ENCODE data around the gene KRT79. TPM values are rescaled to one million over a fixed set of nuclear protein-coding genes. Genes with fewer than 3 reads are reported as not detected.

The KRT79 gene
- total and polyA plus RNA-seq, 11 donors, result 0.24 TPM; not detected in 10

DNA sequence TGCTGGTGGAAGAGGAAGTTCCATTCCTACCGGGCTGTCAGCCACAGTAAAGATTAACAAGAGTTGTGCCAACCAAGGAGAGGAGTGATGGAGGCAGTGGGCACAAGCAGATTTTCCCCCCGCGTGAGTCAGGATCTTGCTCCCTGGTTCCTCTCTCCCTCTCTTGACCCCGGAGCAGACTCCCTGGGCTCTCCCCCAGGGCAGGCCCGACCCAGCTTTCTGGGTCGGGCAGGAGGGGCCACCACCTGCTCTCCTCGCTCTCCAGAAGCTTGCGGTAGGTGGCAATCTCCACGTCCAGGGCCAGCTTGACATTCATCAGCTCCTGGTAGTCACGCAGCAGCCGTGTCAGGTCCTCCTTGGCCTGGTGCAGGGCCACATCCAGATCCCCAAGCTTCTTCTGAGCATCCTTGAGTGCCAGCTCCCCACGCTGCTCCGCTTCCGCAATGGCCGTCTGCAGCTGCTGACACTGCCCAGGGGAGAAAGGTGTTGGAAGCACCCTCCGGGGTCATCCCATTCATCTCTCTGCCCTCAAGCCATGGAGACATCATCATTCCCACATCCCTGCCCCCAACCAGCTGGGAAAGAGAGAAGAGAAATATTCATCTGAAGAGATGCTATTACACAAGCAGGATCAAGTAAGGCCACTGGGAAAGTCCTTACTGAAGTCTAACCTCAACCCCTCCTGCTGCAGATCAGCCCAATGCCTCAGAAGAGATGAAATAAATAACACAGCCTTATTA lies 11.2 kb downstream of the KRT79 start:
- peaks cover 0 to 28% (median 0%) of the 10 kb centered on the region in 9 donors for H3K27me3 ChIP-seq
- intact Hi-C loops (cut with DNase I), result no loop called here
- no peaks in the 10 kb centered on the region for H3K36me3 ChIP-seq
- no peak overlapping the region for H3K4me3 ChIP-seq
- no peak overlapping the region for H3K27ac ChIP-seq
- TF ChIP-seq, protein P1, sequence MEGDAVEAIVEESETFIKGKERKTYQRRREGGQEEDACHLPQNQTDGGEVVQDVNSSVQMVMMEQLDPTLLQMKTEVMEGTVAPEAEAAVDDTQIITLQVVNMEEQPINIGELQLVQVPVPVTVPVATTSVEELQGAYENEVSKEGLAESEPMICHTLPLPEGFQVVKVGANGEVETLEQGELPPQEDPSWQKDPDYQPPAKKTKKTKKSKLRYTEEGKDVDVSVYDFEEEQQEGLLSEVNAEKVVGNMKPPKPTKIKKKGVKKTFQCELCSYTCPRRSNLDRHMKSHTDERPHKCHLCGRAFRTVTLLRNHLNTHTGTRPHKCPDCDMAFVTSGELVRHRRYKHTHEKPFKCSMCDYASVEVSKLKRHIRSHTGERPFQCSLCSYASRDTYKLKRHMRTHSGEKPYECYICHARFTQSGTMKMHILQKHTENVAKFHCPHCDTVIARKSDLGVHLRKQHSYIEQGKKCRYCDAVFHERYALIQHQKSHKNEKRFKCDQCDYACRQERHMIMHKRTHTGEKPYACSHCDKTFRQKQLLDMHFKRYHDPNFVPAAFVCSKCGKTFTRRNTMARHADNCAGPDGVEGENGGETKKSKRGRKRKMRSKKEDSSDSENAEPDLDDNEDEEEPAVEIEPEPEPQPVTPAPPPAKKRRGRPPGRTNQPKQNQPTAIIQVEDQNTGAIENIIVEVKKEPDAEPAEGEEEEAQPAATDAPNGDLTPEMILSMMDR (IDR thresholded peaks at IDR 0.05), result no peak
- TF ChIP-seq POLR2A (IDR thresholded peaks at IDR 0.05), result no peak
- WGBS, 4 donors, result 73 to 84% (median 79%) methylated on average over 11 to 16 of the region's 16 CpGs
- ATAC-seq, result no peak
- H3K4me1 ChIP-seq, result no peaks in the 10 kb centered on the region
- DNase-seq, result no peak
- no peaks in the 10 kb centered on the region for H3K9me3 ChIP-seq

DNA sequence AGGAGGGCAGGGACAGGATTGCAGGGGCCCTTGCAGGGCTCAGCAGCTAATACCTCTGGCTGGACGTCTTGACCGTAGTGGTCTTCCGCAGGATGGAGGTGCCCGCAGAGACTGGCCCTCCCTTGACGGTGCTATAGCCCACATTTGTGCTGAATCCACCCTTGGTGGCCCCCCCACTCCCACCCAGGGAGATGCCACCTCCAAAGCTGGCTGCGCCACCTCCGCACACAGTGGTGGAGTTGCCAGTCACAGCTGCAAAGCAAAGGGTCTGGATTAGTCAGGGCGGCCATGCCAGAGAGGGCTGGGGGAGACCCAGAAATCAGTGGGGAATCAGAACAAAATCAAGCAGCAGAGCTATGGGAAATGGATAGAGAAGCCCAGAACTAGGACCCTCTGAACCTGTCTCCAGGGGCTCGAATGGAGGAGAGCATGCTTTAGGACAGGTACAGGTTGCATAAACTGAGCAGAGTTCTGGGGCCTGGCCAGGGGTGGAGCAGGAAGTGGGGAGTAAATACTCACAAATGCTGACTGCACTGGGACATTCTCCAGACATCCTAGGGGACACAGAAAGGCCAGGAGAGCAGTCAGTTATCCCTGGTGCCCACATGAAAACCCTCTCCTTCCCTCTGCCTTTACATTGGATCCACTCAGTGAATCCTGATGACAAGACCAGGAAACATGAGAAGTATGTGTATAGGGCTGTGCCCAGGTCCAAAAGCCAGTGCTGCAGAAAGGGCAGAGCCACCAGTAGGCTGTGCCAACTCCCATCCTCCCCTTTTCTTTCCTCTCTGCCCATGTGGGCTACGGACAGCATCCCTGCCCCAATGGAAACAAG lies 12.1 kb downstream of the KRT79 start:
- intact Hi-C loops (cut with DNase I), result no loop called here
- WGBS, 4 donors, result 78 to 87% (median 82%) methylated on average over 10 of the region's 10 CpGs
- H3K27ac ChIP-seq, result no peak overlapping the region
- no peak for TF ChIP-seq POLR2A (IDR thresholded peaks at IDR 0.05)
- TF ChIP-seq, protein P1 (IDR thresholded peaks at IDR 0.05), result no peak
- H3K36me3 ChIP-seq, result no peaks in the 10 kb centered on the region
- H3K4me1 ChIP-seq, result no peaks in the 10 kb centered on the region
- DNase-seq (no peak), ATAC-seq (no peak)
- H3K9me3 ChIP-seq, result no peaks in the 10 kb centered on the region
- H3K27me3 ChIP-seq, result peaks cover 0 to 36% (median 0%) of the 10 kb centered on the region in 9 donors
- no peak overlapping the region for H3K4me3 ChIP-seq

DNA sequence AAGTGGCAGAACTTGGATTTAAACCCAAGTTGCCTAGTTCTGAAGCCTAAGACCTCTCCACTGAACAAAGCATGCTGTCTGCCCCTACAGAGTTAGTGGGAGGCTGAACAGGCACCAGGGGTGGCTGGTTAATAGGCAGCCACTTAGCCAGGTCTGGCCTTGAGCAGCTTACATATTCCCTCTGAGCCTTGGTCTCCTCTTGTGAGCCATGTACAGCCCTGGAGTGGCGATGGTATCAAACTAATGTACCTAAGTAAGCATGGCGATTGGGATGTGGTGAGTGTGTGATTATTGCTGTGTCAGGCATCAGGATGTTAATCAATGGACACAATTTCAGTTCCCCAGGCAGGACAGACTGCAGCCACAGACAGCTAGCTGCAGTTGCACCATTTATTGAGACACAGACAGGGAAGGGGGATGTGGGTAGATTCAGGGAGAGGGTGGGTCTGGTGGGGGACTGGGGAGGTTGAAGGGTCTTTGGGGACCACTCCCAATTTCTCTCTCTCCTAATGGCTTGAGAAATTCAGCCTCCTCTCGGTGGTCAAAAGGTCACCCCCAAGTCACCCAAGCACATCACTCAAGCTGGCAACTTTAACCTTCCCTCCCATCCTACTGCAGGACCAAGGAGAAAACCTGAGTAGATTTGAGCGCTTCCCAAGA lies 12.9 kb downstream of the KRT79 start:
- H3K4me3 ChIP-seq, result no peak overlapping the region
- intact Hi-C loops (cut with DNase I), result no loop called here
- DNase-seq (no peak), ATAC-seq (no peak)
- H3K36me3 ChIP-seq, result no peaks in the 10 kb centered on the region
- no peaks in the 10 kb centered on the region for H3K4me1 ChIP-seq
- H3K9me3 ChIP-seq, result no peaks in the 10 kb centered on the region
- WGBS, 4 donors, result 82 to 90% (median 86%) methylated on average over 4 of the region's 4 CpGs
- TF ChIP-seq, protein P1 (IDR thresholded peaks at IDR 0.05), result no peak
- TF ChIP-seq POLR2A (IDR thresholded peaks at IDR 0.05), result no peak
- H3K27ac ChIP-seq, result no peak overlapping the region
- peaks cover 0 to 36% (median 0%) of the 10 kb centered on the region in 9 donors for H3K27me3 ChIP-seq

DNA sequence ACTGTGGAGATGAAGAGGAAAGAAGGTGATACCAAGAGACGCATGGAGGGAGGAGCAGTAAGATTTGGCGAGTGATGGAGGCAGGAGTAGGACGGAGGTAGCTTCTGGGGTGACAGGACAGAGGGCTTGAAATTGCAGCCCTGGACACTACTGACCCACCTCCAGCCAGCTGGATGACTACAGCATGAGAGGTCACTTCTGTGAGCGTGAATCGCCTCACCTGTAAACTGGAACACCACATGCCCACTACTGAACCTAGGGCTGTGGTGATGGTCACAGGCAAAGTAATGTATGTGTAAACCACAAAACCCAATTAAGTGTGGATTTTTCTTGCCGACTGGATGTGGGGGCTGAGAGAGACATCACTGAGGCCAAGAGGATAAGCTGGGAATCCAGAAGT lies 13.6 kb downstream of the KRT79 start:
- no peak for TF ChIP-seq POLR2A (IDR thresholded peaks at IDR 0.05)
- TF ChIP-seq, protein P1 (IDR thresholded peaks at IDR 0.05), result no peak
- no peak overlapping the region for H3K27ac ChIP-seq
- H3K27me3 ChIP-seq, result peaks cover 0 to 36% (median 0%) of the 10 kb centered on the region in 9 donors
- no peaks in the 10 kb centered on the region for H3K36me3 ChIP-seq
- H3K9me3 ChIP-seq, result no peaks in the 10 kb centered on the region
- DNase-seq (no peak), ATAC-seq (no peak)
- 85 to 93% (median 89%) methylated on average over 6 of the region's 6 CpGs for WGBS, 4 donors
- intact Hi-C loops (cut with DNase I), result no loop called here
- no peaks in the 10 kb centered on the region for H3K4me1 ChIP-seq
- H3K4me3 ChIP-seq, result no peak overlapping the region

All from heart left ventricle (tissue), 16 donors.